Left ventricle myocardium superior (tissue), 1 donor: Measurements from ENCODE around the gene CMSS1. TPM values are rescaled to one million over a fixed set of nuclear protein-coding genes. Genes with fewer than 3 reads are reported as not detected.
A peak's percentile ranks its signal among the peaks of the same experiment; 100 is the strongest.
"Not testable (repeated sequence)": the region's sequence is repeated elsewhere in the genome, so short reads cannot be mapped to it uniquely, and the experiment has no call there.

Experiments used
- ATAC-seq: fragments of 200-7000 bp; cut with Tn5 transposase; one replicate; pipeline ENCODE4 v1.9.1; 2020; ENCODE audit warnings: mild to moderate bottlenecking, moderate library complexity
- DNase-seq: peaks from one replicate; pipeline ENCODE4 v3.0.0-alpha.2; 2020
- intact Hi-C: fragments of 100-400 bp; cut with micrococcal nuclease; formaldehyde crosslinking; loops from one replicate; pipeline ENCODE4 v1.11.0; 2022
- total RNA-seq: library from RNA; stranded (reverse); fragmentation: NEBNext Ultra II Directional; extraction: Animal tissue kit (Norgen Biotek cat#: 25700); gene quantifications from one replicate; pipeline ENCODE4 v1.2.1, GENCODE V29; 2021
- donor health status: DM: no; HTN: yes; CAD: no; lungs with severe emphysema.

The CMSS1 gene
- total RNA-seq, 1 donor from 2014 or later, result 34.5 TPM

DNA sequence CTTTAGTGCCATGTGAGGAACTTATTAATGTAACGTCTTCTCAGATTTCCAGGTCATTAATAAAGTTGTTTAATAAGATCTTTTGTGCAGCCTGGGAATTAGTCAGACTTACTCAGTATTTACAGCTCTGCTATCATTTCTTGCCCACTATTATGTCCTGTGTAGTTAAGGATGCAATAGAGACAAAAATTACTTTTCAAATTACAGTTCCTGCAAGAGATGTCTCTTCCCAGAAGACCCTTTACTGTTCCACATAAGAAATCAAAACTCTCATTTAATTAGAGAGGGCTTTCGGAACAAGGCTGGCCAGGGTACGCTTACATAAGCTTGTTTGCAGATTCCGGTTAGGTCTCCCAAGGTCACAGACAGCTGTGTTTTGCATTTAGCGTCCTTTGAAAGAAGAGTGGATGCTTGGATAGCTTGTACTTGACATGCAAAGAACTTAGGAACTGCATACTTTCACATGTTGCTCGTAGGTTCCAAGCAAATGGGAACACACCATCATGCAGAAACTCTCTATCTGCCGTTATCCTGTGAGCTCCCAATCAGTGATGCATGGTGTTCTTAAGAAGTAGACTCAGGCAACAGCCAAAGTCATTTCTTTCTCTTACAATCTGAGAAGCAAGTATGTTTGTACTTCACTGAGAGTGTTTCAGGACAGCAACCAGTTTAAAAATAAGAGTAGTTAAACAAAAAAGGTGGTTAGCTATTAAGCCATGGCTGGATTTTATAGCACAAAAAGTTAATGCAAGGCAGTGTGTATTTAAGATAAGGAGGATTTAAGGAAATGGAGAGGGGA is 259.3 kb downstream of the CMSS1 start:
- ATAC-seq (peak; percentile 82), DNase-seq (no peak)
- intact Hi-C loops, result no loop called here

DNA sequence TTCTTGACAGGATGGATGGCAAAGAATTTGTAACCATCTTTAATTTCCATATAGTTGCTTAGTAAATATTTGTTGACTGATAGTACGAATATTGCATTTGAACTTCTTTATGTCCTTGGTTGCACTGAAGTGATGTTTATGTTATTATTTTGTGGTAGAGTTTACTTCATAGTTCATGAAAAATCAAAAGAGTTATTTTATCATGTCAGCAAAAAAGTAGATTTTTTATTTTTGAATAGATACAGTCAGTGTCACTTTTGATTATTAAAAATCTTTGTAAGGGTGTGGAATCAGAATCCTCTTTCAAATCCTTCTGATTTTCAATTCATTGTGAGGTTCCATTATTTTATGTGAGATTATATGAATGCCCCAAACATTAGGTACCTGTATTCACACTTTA is 261.7 kb downstream of the CMSS1 start:
- ATAC-seq, result no peak
- no peak for DNase-seq
- intact Hi-C loops, result no loop called here

GRCh38 chr3:100080573-100080972 is 262.9 kb downstream of the CMSS1 start:
- DNase-seq (no peak), ATAC-seq (no peak)
- intact Hi-C loops, result no loop called here

GRCh38 chr3:100081311-100081710 is 263.6 kb downstream of the CMSS1 start:
- intact Hi-C loops, result no loop called here
- ATAC-seq (no peak), DNase-seq (no peak)

DNA sequence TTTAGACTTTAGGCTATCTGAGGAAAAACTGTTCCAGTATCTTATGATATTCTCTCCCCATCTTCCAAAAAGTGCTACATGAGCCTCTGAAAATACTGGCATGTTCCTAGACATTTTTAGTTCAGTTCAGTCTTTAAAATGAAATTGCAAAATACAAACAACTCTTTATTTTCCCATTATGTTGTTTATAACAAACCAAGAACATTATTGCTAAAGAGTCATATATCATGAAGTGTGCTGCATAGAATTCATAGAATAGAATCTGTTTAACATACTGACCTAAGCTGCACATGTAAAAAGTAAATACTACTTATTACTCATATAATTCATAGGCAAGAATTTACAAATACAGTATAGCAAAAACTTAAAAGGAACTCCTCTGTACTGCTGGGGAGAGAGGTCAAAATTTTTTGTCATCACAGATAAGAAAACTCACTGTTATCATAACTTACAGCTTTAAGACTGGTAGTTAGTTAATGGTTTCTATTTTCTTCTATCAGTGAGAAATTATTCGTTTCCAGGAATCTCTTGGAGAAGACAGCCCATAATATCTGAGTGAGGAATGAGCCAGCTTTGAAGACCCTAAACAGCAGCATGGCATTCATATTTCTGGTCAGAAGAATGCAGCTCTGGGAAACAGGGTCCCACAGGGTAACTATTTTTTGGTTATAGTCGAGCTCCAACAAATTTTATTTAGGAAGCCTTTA is 264.5 kb downstream of the CMSS1 start:
- intact Hi-C loops, result no loop called here
- ATAC-seq, result no peak
- DNase-seq, result no peak

DNA sequence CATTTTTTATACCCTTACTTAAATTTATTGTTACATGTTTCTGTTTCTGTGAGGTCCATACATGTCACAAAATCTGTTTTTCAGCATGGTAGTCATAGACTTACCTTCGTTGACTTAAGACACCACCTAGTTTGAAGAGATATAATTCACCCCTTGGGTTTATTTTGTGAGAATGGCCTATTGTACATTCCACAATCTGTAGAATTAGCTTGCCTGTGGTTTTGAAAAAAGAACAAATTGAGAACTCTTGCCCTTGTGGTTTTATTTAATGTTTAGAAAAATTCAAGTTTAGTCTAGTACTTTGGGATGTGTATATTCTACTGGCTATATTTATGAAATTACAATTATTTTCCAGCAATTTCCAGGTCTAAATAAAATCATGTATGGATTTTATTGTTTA is 265.1 kb downstream of the CMSS1 start:
- ATAC-seq, result no peak
- intact Hi-C loops, result no loop called here

GRCh38 chr3:100083209-100083608 is 265.5 kb downstream of the CMSS1 start:
- intact Hi-C loops, result no loop called here
- DNase-seq, result no peak
- no peak for ATAC-seq

More for the DNA sequence above, 265.1 kb downstream of the CMSS1 start:
- DNase-seq, result no peak

GRCh38 chr3:100084100-100084806 is 266.6 kb downstream of the CMSS1 start:
- no peak for ATAC-seq
- DNase-seq, result no peak
- intact Hi-C loops, result no loop called here

DNA sequence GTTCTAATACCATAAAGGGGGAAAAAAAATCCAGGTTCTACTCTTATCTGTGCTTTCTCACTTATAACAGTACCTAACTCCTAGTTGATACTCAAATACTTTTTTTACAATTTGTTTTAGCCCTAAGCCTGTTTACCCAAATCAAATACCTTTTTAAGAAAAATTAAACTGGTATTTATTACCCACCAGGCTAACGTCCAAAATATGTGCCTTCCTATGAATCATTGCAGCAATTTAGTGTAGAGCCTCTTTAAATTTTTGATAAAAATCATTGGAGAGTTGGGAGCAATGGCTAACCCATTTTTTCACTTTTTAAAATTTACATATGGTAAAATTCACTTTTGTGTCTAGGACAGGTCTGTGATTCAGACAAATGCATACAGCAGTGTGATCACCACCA is 268.7 kb downstream of the CMSS1 start:
- intact Hi-C loops, result no loop called here
- ATAC-seq, result no peak
- DNase-seq, result no peak

GRCh38 chr3:100087198-100087597 is 269.5 kb downstream of the CMSS1 start:
- intact Hi-C loops, result no loop called here
- ATAC-seq, result no peak
- DNase-seq, result no peak

DNA sequence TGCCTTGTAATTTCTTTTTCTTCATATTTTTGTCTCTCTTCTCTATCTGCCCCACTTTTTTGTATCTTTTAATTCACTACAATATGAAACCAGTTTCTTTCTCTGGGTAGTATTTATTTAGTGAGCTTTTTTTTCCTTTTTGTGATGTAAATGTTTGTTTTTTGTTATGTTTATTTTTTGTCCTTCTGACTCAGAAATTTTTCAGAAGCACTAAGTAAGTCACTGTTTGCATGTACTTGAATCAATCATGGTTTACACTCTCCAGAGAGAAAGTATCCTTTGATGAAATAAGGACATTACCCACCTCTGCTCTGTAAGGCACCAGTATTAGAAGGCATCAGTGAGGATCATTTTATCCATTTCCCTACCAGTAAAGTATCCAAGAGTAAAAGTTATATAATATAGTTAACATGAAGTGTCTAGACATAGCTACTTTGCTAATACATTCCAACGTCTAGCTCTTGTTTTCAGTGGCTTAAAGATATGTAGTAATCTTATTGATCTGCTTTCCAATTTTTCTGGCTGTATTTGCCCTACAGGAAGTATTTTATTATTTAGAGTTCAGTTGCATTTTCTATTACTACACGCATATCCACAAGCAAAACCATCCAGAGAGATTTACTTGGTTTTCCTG is 271.2 kb downstream of the CMSS1 start:
- DNase-seq (no peak), ATAC-seq (no peak)
- intact Hi-C loops, result no loop called here

- intact Hi-C loops, result no loop called here
- DNase-seq (no peak), ATAC-seq (peak; percentile 88)
Measured at GRCh38 chr3:100089812-100090668, 272.4 kb downstream of the CMSS1 start.

DNA sequence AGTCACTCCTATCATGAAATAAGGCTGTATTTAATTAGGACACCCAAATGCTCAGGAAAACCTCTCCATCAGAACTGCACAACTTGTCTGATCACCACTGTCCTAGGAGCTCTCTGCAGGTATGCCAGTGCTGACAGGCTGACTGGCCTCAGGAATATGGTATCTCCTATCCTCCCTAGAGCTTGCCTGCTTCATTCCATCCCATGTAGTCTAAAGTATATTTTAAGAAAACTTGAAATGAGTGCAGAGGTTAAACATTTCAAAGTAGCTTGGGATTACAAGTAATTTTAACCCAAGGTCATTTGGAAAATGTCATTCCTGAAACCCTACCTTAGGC is 273.0 kb downstream of the CMSS1 start:
- intact Hi-C loops, result no loop called here
- DNase-seq, result no peak
- ATAC-seq, result peak; percentile 38

DNA sequence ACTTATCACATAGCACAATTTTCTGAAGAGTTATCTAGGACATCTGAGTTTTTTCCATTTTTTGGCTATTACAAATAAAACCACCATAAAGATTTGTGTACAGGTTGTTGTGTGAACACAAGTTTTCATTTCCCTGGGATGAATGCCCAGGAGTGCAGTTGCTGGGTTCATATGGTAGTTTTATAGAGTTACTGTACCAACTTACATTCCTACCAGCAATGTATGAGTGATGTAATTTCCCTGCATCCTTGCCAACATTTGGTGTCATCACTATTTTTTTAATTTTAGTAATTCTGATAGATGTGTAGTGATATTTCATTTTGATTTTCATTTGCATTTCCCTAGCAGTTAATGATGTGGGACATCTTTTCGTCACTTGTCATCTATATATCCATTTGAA is 276.2 kb downstream of the CMSS1 start:
- intact Hi-C loops, result no loop called here
- DNase-seq (no peak), ATAC-seq (no peak)

DNA sequence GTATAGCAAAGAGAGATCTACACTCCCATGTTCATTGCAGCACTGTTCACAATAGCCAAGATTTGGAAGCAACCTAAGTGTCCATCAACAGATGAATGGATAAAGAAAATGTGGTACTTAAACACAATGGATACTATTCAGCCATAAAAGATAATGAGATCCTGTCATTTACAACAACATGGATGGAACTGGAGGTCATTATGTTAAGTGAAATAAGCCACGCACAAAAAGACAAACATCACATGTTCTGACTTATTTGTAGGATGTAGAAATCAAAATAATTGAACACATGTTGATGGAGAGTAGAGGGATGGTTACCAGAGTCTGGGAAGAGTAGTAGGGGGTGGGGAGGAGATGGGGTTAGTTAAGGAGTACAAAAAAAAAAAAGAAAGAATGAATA is 278.6 kb downstream of the CMSS1 start:
- intact Hi-C loops, DNase-seq, ATAC-seq: not testable (repeated sequence)

GRCh38 chr3:100096866-100097265 is 279.2 kb downstream of the CMSS1 start:
- intact Hi-C loops, result no loop called here
- ATAC-seq (peak; percentile 14), DNase-seq (no peak)

GRCh38 chr3:100097919-100098783 is 280.5 kb downstream of the CMSS1 start:
- DNase-seq (no peak), ATAC-seq (peak; percentile 91)
- intact Hi-C loops, result no loop called here

DNA sequence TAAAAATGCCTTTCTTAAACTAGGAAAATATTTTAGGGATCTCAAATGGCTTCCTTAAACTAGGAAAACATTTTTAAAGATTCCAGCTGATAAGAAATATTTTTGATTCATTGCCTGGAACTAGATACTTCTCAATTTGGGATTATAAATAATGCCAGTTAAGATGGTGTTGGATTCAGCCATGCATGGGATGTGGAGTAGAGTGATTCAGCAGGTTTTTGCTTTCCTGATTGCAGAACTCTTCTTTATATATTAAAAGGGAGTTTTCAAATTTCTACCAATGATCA is 281.1 kb downstream of the CMSS1 start:
- intact Hi-C loops, result no loop called here
- no peak for ATAC-seq
- no peak for DNase-seq
